Gastroesophageal sphincter (tissue), 3 donors: Measurements from ENCODE around the gene PLEK2.

ENCODE experiments used
- CTCF ChIP-seq, 4 experiments: fragments of 200-600 bp in 2 of 4; fragments of 450-650 bp in 2 of 4; sonication (generic) in 1 of 4; IDR thresholded peaks; one replicate each; pipeline ENCODE4 v1.5.1; 2017 to 2019; ENCODE audit warnings: antibody characterized with exemption in 4 of 4, mild to moderate bottlenecking in 2 of 4, moderate library complexity in 2 of 4
- POLR2A ChIP-seq, 2 donors: fragments of 450-650 bp; IDR thresholded peaks; one replicate each; pipeline ENCODE4 v1.6.1; 2017; ENCODE audit warnings: antibody characterized with exemption in 2 of 2, mild to moderate bottlenecking in 2 of 2, moderate library complexity in 1 of 2

- TF ChIP-seq CTCF (IDR thresholded peaks at IDR 0.05) = no peak
- TF ChIP-seq POLR2A (IDR thresholded peaks at IDR 0.05) = no peak
Measured at GRCh38 chr14:67441672-67442071, 29.7 kb upstream of the PLEK2 start.
